Parathyroid adenoma (tissue), 2 donors: Measurements from ENCODE around the gene WNT7A.
"Not testable (repeated sequence)": the region's sequence is repeated elsewhere in the genome, so short reads cannot be mapped to it uniquely, and the experiment has no call there.

ENCODE experiments used
- H2AFZ ChIP-seq: fragments of 300-600 bp; sonication (generic); one replicate; pipeline ENCODE4 v1.7.0; 2017; ENCODE audit warnings: antibody characterized with exemption, mild to moderate bottlenecking
- H3K27ac ChIP-seq: fragments of 300-600 bp; sonication (generic); one replicate; pipeline ENCODE4 v1.7.0; 2017
- H3K27me3 ChIP-seq: fragments of 300-600 bp; sonication (generic); one replicate; pipeline ENCODE4 v1.7.0; 2017; ENCODE audit warnings: low read length; ENCODE audit not compliant: control insufficient read depth, insufficient read depth
- H3K36me3 ChIP-seq: fragments of 300-600 bp; sonication (generic); one replicate; pipeline ENCODE4 v1.7.0; 2017; ENCODE audit warnings: low read length; ENCODE audit not compliant: control insufficient read depth, insufficient read depth
- H3K4me1 ChIP-seq: fragments of 300-600 bp; sonication (generic); one replicate; pipeline ENCODE4 v1.7.0; 2017; ENCODE audit warnings: control low read depth
- H3K4me2 ChIP-seq: fragments of 300-600 bp; sonication (generic); one replicate; pipeline ENCODE4 v1.7.0; 2017; ENCODE audit warnings: low read length
- H3K4me3 ChIP-seq: fragments of 300-600 bp; sonication (generic); one replicate; pipeline ENCODE4 v1.7.0; 2017; ENCODE audit warnings: low read depth, low read length
- H3K79me2 ChIP-seq: fragments of 300-600 bp; sonication (generic); one replicate; pipeline ENCODE4 v1.7.0; 2017; ENCODE audit warnings: control low read depth
- H3K9ac ChIP-seq: fragments of 300-600 bp; sonication (generic); one replicate; pipeline ENCODE4 v1.7.0; 2017; ENCODE audit warnings: mild to moderate bottlenecking
- H3K9me3 ChIP-seq: fragments of 300-600 bp; sonication (generic); one replicate; pipeline ENCODE4 v1.7.0; 2017; ENCODE audit warnings: low read length; ENCODE audit not compliant: control insufficient read depth
- CTCF ChIP-seq: fragments of 300-600 bp; sonication (generic); IDR thresholded peaks from one replicate; pipeline ENCODE4 v1.7.0; 2017; ENCODE audit warnings: antibody characterized with exemption, mild to moderate bottlenecking
- donor health status: primary hyperparathyroidism.

Gene WNT7A

DNA sequence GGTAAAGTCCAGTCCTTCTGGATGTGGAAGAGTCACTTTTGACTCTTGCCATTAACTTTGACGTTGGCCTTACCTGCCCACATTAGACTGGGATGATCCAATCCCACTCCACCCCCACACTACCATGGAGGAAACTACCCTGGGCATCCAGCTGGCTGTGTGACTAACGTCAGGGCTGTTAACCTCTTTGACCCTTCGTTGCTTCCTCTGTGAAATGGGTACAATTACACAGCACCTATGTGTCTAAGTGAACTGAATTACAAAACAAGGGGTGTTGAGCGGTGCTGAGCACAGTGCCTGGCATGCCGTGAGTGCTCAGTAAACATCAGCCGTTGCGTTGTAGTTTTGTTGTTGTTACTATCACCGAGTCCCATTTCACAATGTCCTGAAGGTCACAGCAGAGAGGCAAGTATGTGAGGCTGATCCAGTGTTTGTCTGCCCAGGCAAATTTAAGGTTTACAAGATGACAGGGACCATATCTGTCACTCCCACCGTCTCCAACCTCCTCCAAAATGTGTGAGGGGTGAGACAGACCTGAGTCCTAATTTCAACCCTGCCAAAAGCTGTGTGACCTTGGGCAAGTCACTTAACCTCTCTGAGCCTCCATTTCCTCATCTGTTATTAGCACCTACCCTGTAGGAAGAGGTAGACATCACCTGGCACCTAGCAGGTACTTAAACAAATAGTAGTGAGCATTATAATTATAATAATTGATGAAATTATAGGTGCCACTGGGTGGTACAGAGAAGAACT, 20.9 kb downstream of the WNT7A start:
- Histone ChIP-seq H3K4me3 (no peak overlapping the region), H3K4me1 (no peaks in the 10 kb centered on the region), H2AFZ (no peak overlapping the region), H3K9me3 (no peaks in the 10 kb centered on the region), H3K79me2 (no peaks in the 10 kb centered on the region), H3K27ac (no peak overlapping the region), H3K4me2 (no peak overlapping the region), H3K36me3 (no peaks in the 10 kb centered on the region), H3K9ac (no peak overlapping the region), H3K27me3 (no peaks in the 10 kb centered on the region)
- TF ChIP-seq CTCF = no peak

DNA sequence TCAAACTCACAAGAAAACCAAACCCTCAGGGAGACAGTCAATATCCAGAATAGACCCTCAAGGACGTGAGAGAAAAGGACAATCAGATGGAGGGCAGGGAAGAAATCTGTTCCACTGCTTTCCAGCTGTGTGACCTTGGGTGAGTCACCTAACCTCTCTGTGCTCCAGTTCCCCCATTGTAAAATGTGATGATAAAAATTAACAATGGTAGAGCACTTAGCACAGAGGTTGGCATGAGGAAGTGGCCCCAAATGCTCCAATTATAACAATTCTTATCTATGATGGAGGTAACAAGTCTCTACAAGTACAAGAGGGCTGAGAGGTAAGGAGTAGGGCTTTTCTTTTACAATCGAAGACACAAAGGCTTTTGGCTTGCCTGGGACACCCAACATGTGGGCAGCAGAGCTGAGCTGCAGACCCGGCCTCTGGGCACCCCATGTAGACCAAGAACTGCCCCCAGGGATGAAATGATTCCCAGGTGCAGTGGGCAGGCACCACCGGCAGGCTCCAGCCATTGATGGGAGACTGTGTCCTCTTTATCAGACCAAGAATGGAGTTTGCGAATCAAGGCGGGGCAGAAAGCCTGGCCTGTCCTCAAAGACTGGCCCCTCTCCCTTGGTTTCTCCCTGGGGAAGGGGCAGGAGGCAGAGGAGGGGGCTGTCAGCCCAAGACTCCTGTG, 22.0 kb downstream of the WNT7A start:
- H3K79me2 ChIP-seq = no peaks in the 10 kb centered on the region
- H3K9me3 ChIP-seq = no peaks in the 10 kb centered on the region
- no peak overlapping the region for H3K4me2 ChIP-seq
- H3K4me1 ChIP-seq = no peaks in the 10 kb centered on the region
- no peak overlapping the region for H3K27ac ChIP-seq
- TF ChIP-seq CTCF = no peak
- no peaks in the 10 kb centered on the region for H3K36me3 ChIP-seq
- no peaks in the 10 kb centered on the region for H3K27me3 ChIP-seq
- H3K9ac ChIP-seq = no peak overlapping the region
- H3K4me3 ChIP-seq = no peak overlapping the region
- H2AFZ ChIP-seq = no peak overlapping the region

DNA sequence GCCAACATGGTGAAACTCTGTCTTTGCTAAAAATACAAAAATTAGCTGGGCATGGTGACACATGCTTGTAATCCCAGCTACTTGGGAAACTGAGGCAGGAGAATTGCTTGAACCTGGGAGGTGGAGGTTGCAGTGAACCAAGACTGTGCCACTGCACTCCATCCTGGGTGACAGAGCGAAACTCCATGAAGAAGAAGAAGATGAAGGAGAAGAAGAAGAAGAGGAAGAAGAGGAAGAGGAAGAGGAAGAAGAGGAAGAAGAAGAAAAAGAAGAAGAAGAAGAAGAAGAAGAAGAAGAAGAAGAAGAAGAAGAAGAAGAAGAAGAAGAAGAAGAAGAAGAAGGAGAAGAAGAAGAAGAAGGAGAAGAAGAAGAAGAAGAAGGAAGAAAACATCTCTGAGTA, 23.2 kb downstream of the WNT7A start:
- H3K9ac ChIP-seq, H3K27ac ChIP-seq, H3K27me3 ChIP-seq, H2AFZ ChIP-seq, H3K4me2 ChIP-seq, H3K4me1 ChIP-seq, H3K79me2 ChIP-seq, H3K9me3 ChIP-seq, H3K36me3 ChIP-seq, H3K4me3 ChIP-seq: not testable (repeated sequence)

GRCh38 chr3:13856006-13856405, 23.9 kb downstream of the WNT7A start:
- H3K9ac ChIP-seq = no peak overlapping the region
- no peak for TF ChIP-seq CTCF
- no peak overlapping the region for H3K4me3 ChIP-seq
- H3K9me3 ChIP-seq = no peaks in the 10 kb centered on the region
- no peak overlapping the region for H3K4me2 ChIP-seq
- H3K27me3 ChIP-seq = no peaks in the 10 kb centered on the region
- no peaks in the 10 kb centered on the region for H3K4me1 ChIP-seq
- no peak overlapping the region for H3K27ac ChIP-seq
- no peaks in the 10 kb centered on the region for H3K36me3 ChIP-seq
- no peaks in the 10 kb centered on the region for H3K79me2 ChIP-seq
- H2AFZ ChIP-seq = no peak overlapping the region

DNA sequence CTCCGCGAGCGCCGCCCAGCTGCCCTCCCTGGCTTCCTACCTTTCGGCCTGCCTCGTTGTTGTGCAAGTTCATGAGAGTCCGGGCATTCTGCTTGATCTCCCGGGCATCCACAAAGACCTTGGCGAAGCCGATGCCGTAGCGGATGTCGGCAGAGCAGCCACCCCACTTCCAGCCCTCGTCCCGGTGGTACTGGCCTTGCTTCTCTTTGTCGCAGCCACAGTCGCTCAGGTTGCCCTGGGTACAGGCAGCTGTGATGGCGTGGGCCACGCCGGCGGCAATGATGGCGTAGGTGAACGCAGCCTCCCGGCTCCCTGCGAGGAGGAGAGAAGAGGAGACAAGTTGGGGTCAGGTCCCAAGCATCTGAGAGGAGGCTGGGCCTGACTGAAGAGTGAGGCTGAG, 25.4 kb downstream of the WNT7A start:
- Histone ChIP-seq H3K79me2 (no peaks in the 10 kb centered on the region), H3K36me3 (no peaks in the 10 kb centered on the region), H3K27ac (no peak overlapping the region), H3K9ac (no peak overlapping the region), H2AFZ (no peak overlapping the region), H3K4me3 (no peak overlapping the region), H3K4me2 (no peak overlapping the region), H3K4me1 (no peaks in the 10 kb centered on the region), H3K27me3 (no peaks in the 10 kb centered on the region), H3K9me3 (no peaks in the 10 kb centered on the region)
- TF ChIP-seq CTCF = no peak
